ENCODE measurements around the gene AADACL4.

DNA sequence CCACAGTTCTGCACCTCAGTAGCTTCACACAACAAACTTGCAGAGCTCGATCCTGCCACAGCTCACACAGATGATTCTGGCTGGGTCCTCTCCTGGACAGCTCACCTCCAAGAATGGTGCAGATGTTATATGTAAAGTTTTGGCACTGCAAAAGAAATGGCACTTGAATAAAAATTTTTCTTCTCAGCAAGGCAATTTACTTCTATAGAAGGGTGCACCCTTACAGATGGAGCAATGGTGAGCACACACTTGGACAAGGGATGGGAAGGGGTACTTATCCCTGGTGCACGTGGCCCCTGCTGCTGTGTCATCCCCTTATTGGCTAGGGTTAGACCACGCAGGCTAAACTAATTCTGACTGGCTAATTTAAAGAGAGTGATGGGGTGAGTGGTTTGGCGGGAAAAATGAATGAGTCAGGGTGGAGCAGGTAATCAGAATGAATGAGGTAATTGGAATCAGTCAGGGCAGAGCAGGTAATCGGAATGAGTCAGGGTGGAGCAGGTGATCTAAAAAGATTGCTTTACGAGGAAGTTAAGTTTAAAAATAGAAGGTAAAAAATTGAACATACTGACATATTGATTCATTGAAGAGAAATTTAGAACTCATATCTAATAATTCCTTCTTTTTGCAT, 60.1 kb downstream of the AADACL4 start:
- TF ChIP-seq, protein P1, sequence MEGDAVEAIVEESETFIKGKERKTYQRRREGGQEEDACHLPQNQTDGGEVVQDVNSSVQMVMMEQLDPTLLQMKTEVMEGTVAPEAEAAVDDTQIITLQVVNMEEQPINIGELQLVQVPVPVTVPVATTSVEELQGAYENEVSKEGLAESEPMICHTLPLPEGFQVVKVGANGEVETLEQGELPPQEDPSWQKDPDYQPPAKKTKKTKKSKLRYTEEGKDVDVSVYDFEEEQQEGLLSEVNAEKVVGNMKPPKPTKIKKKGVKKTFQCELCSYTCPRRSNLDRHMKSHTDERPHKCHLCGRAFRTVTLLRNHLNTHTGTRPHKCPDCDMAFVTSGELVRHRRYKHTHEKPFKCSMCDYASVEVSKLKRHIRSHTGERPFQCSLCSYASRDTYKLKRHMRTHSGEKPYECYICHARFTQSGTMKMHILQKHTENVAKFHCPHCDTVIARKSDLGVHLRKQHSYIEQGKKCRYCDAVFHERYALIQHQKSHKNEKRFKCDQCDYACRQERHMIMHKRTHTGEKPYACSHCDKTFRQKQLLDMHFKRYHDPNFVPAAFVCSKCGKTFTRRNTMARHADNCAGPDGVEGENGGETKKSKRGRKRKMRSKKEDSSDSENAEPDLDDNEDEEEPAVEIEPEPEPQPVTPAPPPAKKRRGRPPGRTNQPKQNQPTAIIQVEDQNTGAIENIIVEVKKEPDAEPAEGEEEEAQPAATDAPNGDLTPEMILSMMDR (IDR thresholded peaks at IDR 0.05), result no peak
- TF ChIP-seq POLR2A (IDR thresholded peaks at IDR 0.05), result no peak
